ES-I3 (cell line): ENCODE data around the gene BIK.

Source experiments
- H3K36me3 ChIP-seq: 2 replicates; pipeline ENCODE4 v1.6.1; 2013; ENCODE audit warnings: mild to moderate bottlenecking, low read length, control low read depth, moderate library complexity; ENCODE audit not compliant: insufficient read depth
- H3K4me1 ChIP-seq: 2 replicates; pipeline ENCODE4 v1.6.1; 2013; ENCODE audit warnings: mild to moderate bottlenecking, control low read depth, low read length; ENCODE audit not compliant: insufficient read depth
- H3K9ac ChIP-seq: 2 replicates; pipeline ENCODE4 v1.6.1; 2013; ENCODE audit warnings: low read depth, mild to moderate bottlenecking, low read length, moderate library complexity
- H3K9me3 ChIP-seq: 2 replicates; pipeline ENCODE4 v1.6.1; 2013; ENCODE audit warnings: mild to moderate bottlenecking, low read length, moderate library complexity; ENCODE audit not compliant: control insufficient read depth, insufficient read depth

The BIK gene

GRCh38 chr22:43169310-43170130 is 59.0 kb downstream of the BIK start:
- H3K9ac ChIP-seq: no peak overlapping the region
- H3K36me3 ChIP-seq: peaks cover 10% of the 10 kb centered on the region
- no peaks in the 10 kb centered on the region for H3K9me3 ChIP-seq
- H3K4me1 ChIP-seq: no peaks in the 10 kb centered on the region

DNA sequence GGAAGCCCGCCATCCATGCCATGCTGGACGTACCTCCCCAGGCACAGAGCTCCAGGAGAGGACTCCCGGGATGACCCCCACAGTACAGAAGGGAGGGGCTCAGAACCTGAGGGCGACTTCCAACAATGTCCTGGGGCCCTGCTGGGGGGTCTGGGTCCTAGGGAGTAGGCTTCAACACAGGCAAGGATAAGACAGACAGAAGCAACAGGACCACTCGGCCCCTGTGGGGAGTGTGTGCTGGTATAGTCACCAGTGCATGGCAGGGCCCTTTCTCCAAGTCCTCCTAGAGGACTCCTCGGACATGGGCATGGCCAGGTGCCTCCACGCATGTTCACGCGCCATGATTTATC is 59.6 kb downstream of the BIK start:
- no peaks in the 10 kb centered on the region for H3K4me1 ChIP-seq
- H3K9me3 ChIP-seq: no peaks in the 10 kb centered on the region
- no peak overlapping the region for H3K9ac ChIP-seq
- H3K36me3 ChIP-seq: peaks cover 10% of the 10 kb centered on the region

GRCh38 chr22:43171019-43171491 is 60.5 kb downstream of the BIK start:
- Histone ChIP-seq H3K36me3 (peaks cover 10% of the 10 kb centered on the region), H3K9ac (no peak overlapping the region), H3K4me1 (no peaks in the 10 kb centered on the region), H3K9me3 (no peaks in the 10 kb centered on the region)

GRCh38 chr22:43171607-43172006 is 61.1 kb downstream of the BIK start:
- Histone ChIP-seq H3K9ac (no peak overlapping the region), H3K4me1 (no peaks in the 10 kb centered on the region), H3K9me3 (no peaks in the 10 kb centered on the region), H3K36me3 (peaks cover 10% of the 10 kb centered on the region)

DNA sequence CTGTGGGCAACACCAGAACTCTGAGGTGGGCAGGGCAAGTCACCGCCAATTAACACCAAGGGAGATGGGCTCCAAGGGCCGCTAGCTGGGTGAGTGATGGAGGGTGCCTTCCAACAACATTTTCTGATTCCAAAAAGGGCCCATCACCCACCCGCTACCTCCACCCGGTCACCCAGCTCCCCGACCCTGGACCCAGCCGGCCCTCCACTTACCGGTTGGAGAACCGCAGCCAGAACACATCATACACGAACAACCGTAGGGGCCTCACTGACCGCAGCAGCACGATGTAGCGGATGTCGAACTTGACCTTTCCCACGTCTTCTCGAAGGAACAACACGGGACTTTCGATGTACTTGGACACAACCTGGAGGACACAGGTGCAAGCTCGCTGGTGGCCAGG is 61.6 kb downstream of the BIK start:
- Histone ChIP-seq H3K36me3 (peaks cover 10% of the 10 kb centered on the region), H3K4me1 (no peaks in the 10 kb centered on the region), H3K9me3 (no peaks in the 10 kb centered on the region), H3K9ac (no peak overlapping the region)

GRCh38 chr22:43173566-43173965 is 63.0 kb downstream of the BIK start:
- Histone ChIP-seq H3K4me1 (no peaks in the 10 kb centered on the region), H3K36me3 (peaks cover 11% of the 10 kb centered on the region)

GRCh38 chr22:43173976-43174720 is 63.6 kb downstream of the BIK start:
- H3K9me3 ChIP-seq: no peaks in the 10 kb centered on the region
- peaks cover 15% of the 10 kb centered on the region for H3K36me3 ChIP-seq
- H3K4me1 ChIP-seq: no peaks in the 10 kb centered on the region
- no peak overlapping the region for H3K9ac ChIP-seq

More at GRCh38 chr22:43173566-43173965, 63.0 kb downstream of the BIK start:
- no peak overlapping the region for H3K9ac ChIP-seq
- H3K9me3 ChIP-seq: no peaks in the 10 kb centered on the region

DNA sequence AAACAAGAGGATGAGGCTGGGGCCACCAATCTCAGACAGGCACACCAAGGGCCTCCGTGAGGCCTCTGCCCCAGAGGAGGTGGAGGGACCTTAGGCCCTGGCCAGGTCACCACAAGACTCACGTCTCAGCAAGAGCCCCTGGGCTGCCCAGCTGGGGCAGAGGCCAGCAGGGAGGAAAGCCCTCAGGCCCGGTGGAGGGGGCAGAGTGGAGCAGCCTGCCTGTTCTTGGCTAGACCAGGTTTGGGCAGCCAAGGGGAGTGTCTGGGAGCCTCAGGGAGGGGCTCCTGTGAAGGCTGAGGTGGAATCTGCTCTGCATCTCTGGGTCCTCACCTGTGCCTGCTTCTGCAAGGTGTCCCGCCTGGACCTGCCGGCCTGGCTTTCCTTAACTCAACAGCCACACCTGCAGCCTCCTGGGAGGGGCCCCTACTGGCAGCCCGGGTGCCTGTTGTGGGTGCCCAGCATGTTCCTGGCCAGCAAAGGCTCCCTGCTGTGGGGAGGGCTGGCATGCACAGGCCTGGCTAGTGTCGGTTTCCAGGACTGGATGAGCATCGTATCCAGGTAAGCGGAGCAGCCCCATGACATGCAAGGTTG is 64.5 kb downstream of the BIK start:
- H3K36me3 ChIP-seq: peaks cover 15% of the 10 kb centered on the region

DNA sequence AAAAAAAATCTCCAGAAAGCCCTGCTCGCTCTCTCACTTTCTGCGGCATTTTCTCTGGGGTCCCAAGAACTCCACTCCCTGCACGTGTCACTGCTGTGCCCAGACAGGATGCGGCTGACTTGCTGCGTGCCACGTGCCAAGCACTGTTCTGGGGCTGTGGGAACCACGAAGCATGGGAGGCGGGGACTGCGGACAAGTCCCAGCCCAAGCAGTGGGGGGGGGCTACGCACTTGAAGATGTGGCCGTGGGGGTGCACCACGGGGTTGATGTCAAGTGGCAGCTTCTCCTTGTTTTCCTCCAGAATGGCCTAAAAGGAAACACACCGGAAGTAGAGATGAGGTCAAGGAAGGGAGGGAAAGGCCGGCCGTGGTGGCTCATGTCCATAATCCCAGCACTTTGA is 65.5 kb downstream of the BIK start:
- H3K4me1 ChIP-seq: no peaks in the 10 kb centered on the region
- H3K9me3 ChIP-seq: no peaks in the 10 kb centered on the region
- H3K9ac ChIP-seq: no peak overlapping the region
- peaks cover 14% of the 10 kb centered on the region for H3K36me3 ChIP-seq

More for the DNA sequence above, 64.5 kb downstream of the BIK start:
- H3K9me3 ChIP-seq: no peaks in the 10 kb centered on the region
- H3K4me1 ChIP-seq: no peaks in the 10 kb centered on the region
- H3K9ac ChIP-seq: no peak overlapping the region

DNA sequence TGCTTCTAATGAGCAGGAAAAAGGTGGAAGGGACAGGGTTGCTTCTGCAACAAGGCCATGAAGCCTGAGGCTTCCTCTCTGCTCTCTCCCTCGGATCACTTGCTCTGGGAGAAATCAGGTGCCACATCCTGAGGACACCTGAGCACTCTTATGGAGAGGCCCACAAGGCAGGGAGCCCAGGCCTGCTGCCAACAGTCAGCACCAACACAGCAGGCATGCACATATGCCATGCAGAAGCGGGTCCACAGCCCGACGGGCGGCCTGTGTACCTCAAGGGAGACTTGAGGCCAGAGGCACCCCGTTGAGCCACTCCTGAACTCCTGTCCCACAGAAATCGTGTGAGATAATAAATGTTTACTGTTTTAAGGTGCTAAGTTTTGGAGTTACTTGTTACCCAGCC is 66.9 kb downstream of the BIK start:
- H3K9ac ChIP-seq: no peak overlapping the region
- no peaks in the 10 kb centered on the region for H3K4me1 ChIP-seq
- H3K36me3 ChIP-seq: peaks cover 12% of the 10 kb centered on the region
- H3K9me3 ChIP-seq: no peaks in the 10 kb centered on the region
